ENCODE data around the gene UPK1A.

GRCh38 chr19:35665604-35666003, 713 bp upstream of the UPK1A start:
- TF ChIP-seq EZH2 (IDR thresholded peaks at IDR 0.05; ENCODE audit: borderline replicate concordance) (no peak), CTCF (IDR thresholded peaks at IDR 0.05; ENCODE audit: poor library complexity) (no peak), EZH2phosphoT487 (IDR thresholded peaks at IDR 0.05; ENCODE audit: low read depth, severe bottlenecking, unreplicated experiment) (no peak)

All from hepatocyte (in vitro differentiated cells).